Adipocyte (in vitro differentiated cells): ENCODE data around the gene SETD3.
"Not testable (repeated sequence)": the region's sequence is repeated elsewhere in the genome, so short reads cannot be mapped to it uniquely, and the experiment has no call there.

Source experiments
- DNase-seq: peaks from one replicate; pipeline ENCODE4 v3.0.0-alpha.2; 2015; ENCODE audit warnings: low read depth
- H3K27me3 ChIP-seq: replicated peaks from 2 replicates; pipeline ENCODE4 v1.7.0; 2013; ENCODE audit warnings: mild to moderate bottlenecking, low read length, moderate library complexity; ENCODE audit not compliant: control insufficient read depth, insufficient read depth
- H3K36me3 ChIP-seq: 2 replicates; pipeline ENCODE4 v1.7.0; 2013; ENCODE audit warnings: low read length, mild to moderate bottlenecking, moderate library complexity; ENCODE audit not compliant: control insufficient read depth, insufficient read depth, severe bottlenecking
- H3K4me1 ChIP-seq: 2 replicates; pipeline ENCODE4 v1.7.0; 2013; ENCODE audit warnings: mild to moderate bottlenecking, low read length, moderate library complexity; ENCODE audit not compliant: control insufficient read depth, insufficient read depth
- H3K4me3 ChIP-seq: 2 replicates; pipeline ENCODE4 v1.7.0; 2013; ENCODE audit warnings: mild to moderate bottlenecking, low read length, moderate library complexity
- H3K9ac ChIP-seq: 2 replicates; pipeline ENCODE4 v1.7.0; 2013; ENCODE audit warnings: mild to moderate bottlenecking, low read length, moderate library complexity
- H3K9me3 ChIP-seq: 2 replicates; pipeline ENCODE4 v1.7.0; 2013; ENCODE audit warnings: mild to moderate bottlenecking, low read length, moderate library complexity; ENCODE audit not compliant: control insufficient read depth

SETD3 gene

DNA sequence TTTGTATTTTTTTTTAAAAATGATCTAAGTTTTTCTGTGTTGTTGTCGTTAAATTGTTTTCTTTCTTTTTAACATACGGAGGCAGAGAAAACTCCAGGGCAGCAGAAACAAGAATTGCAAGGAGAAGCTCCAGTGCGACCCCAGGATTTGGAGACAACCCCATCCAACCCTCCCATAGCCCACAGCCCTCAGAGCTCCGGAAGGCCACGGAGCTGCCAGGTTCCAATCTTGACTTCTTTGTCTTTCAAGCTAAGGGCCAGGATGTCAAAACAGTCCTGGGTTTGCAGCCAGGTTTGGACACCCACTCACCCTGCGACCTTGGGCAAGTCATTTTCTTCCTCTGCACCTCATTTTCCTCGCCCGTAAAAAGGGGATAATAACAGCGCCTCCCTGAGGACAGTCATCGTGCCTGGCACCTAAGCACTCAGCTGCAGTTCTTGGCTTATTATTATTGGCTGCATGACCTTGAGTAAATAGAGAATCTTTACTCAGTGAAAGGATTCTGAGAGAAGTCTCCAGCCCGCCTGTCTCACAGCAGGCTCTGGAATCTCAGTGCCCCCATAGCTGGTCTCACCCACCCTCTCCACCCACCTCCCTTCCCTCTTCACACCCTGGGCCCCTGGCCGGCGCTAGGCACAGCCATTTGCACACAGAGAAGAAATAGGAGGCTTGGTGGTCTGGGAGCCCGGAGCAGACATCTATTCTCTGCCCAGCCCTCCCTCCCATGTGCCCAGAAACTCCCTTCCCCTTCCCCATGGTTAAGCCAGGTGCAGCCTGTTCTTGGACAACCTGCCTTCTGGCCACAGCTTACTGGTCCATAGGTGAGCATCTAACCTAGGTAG lies 129.3 kb downstream of the SETD3 start:
- no peaks in the 10 kb centered on the region for H3K36me3 ChIP-seq
- H3K4me1 ChIP-seq: no peaks in the 10 kb centered on the region
- H3K27me3 ChIP-seq: peaks cover 18% of the 10 kb centered on the region
- H3K4me3 ChIP-seq: no peak overlapping the region
- no peak for DNase-seq
- no peak overlapping the region for H3K9ac ChIP-seq
- no peaks in the 10 kb centered on the region for H3K9me3 ChIP-seq

DNA sequence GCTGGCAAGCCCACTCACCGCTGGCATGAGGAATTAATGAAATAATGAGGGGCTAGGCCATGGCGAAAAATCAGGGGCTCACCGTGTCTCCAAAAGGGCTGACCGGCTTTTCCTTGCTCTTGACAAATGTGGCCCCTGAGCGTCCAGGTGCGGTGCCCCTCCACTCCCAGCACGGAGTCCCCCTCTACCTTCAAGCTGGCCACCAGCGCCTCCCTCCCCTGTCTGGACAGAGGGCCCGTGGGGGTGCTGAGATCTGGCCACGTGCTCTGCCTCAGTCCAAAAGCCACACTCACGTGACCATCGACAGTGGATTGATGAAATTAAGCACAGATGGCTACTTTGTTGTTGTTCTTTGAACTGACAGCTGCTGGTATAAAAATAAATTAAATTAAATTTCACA lies 129.9 kb downstream of the SETD3 start:
- no peak for DNase-seq
- Histone ChIP-seq H3K9me3 (no peaks in the 10 kb centered on the region), H3K36me3 (no peaks in the 10 kb centered on the region), H3K27me3 (peaks cover 17% of the 10 kb centered on the region), H3K4me3 (no peak overlapping the region), H3K9ac (no peak overlapping the region), H3K4me1 (no peaks in the 10 kb centered on the region)

- DNase-seq: no peak
- Histone ChIP-seq H3K9ac (no peak overlapping the region), H3K27me3 (peaks cover 20% of the 10 kb centered on the region), H3K9me3 (no peaks in the 10 kb centered on the region), H3K4me3 (no peak overlapping the region), H3K4me1 (no peaks in the 10 kb centered on the region), H3K36me3 (no peaks in the 10 kb centered on the region)
Observed at GRCh38 chr14:99349721-99350495, 130.8 kb downstream of the SETD3 start.

DNA sequence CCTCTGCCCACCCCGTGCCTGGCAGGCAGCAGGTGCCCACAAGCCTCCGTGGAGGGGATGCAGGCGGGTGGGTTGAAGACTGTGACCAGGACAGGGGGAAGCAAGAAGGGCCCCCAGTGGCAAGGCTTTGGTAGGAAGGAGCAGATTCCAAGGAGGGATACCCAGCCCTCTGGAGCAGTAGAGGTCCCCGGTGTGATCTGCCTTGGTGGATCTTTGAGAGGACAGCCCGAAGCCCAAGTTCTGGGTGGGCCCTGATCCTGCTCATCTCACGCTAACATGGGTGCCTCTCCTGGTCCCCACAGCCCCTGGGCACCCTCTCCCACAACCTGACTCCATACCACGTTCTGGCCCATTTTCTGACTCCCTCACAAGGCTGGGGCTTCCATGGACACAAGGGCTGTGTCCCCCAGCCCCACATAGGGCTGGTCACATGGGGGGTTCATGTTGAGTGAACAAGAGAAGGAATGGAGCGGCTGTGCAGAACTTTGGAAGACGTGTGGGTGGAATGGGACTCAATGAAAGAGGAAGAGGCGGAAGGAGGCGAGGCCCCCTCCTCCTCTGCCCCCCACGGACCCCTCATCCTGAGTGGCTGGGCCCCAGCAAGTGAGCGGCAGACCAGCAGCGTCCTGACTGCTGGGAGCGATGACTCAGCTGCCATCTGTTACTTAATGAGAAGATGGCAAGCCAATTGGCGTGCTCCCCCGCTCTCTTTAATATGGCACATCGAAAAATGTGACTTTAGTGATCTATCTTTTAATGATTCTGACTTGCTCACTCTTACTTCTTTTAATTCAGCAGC lies 131.6 kb downstream of the SETD3 start:
- H3K9ac ChIP-seq: no peak overlapping the region
- no peak for DNase-seq

GRCh38 chr14:99348231-99348630 lies 132.4 kb downstream of the SETD3 start:
- H3K9ac ChIP-seq, DNase-seq, H3K9me3 ChIP-seq, H3K4me1 ChIP-seq, H3K4me3 ChIP-seq, H3K36me3 ChIP-seq: not testable (repeated sequence)
- H3K27me3 ChIP-seq: peaks cover 21% of the 10 kb centered on the region

More for the DNA sequence above, 131.6 kb downstream of the SETD3 start:
- Histone ChIP-seq H3K9me3 (no peaks in the 10 kb centered on the region), H3K4me1 (no peaks in the 10 kb centered on the region), H3K4me3 (no peak overlapping the region), H3K36me3 (no peaks in the 10 kb centered on the region), H3K27me3 (peaks cover 20% of the 10 kb centered on the region)
